ENCODE data around the gene FBXO41.

Gene FBXO41

DNA sequence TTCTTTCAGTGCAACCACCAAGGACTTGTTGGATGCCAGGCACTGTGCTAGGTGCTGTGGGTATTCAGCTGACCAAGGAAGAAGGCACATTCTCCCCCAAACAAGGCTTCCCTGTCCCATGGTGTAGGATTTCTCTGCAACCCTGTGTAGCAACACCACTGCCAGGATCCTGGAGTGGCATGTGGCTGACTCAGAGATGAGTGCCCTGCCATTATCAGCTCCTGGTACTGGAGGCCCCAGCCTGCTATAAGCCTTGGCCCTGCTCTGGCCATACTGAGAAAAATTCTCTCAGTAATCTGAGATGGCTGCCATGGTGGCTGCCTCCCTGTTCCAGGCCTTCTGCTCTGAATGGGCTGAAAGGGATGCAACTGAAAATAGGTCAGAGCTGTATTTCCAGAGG is 66.0 kb downstream of the FBXO41 start:
- TF ChIP-seq SIN3A (IDR thresholded peaks at IDR 0.05; ENCODE audit: borderline replicate concordance, insufficient read depth, low read length) (no peak), POLR2AphosphoS5 (IDR thresholded peaks at IDR 0.05; ENCODE audit: low read depth, low read length) (no peak), TAF1 (IDR thresholded peaks at IDR 0.05; ENCODE audit: borderline replicate concordance, insufficient read depth, low read length) (no peak), FOXP2 (optimal IDR thresholded peaks at IDR 0.05; ENCODE audit: borderline replicate concordance, extremely low read depth, extremely low read length, insufficient read depth) (no peak)
- TF ChIP-seq, protein P1, sequence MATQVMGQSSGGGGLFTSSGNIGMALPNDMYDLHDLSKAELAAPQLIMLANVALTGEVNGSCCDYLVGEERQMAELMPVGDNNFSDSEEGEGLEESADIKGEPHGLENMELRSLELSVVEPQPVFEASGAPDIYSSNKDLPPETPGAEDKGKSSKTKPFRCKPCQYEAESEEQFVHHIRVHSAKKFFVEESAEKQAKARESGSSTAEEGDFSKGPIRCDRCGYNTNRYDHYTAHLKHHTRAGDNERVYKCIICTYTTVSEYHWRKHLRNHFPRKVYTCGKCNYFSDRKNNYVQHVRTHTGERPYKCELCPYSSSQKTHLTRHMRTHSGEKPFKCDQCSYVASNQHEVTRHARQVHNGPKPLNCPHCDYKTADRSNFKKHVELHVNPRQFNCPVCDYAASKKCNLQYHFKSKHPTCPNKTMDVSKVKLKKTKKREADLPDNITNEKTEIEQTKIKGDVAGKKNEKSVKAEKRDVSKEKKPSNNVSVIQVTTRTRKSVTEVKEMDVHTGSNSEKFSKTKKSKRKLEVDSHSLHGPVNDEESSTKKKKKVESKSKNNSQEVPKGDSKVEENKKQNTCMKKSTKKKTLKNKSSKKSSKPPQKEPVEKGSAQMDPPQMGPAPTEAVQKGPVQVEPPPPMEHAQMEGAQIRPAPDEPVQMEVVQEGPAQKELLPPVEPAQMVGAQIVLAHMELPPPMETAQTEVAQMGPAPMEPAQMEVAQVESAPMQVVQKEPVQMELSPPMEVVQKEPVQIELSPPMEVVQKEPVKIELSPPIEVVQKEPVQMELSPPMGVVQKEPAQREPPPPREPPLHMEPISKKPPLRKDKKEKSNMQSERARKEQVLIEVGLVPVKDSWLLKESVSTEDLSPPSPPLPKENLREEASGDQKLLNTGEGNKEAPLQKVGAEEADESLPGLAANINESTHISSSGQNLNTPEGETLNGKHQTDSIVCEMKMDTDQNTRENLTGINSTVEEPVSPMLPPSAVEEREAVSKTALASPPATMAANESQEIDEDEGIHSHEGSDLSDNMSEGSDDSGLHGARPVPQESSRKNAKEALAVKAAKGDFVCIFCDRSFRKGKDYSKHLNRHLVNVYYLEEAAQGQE (IDR thresholded peaks at IDR 0.05; ENCODE audit: insufficient read depth in 1 of 2, low read depth in 2 of 2, low read length in 2 of 2) = no peak

DNA sequence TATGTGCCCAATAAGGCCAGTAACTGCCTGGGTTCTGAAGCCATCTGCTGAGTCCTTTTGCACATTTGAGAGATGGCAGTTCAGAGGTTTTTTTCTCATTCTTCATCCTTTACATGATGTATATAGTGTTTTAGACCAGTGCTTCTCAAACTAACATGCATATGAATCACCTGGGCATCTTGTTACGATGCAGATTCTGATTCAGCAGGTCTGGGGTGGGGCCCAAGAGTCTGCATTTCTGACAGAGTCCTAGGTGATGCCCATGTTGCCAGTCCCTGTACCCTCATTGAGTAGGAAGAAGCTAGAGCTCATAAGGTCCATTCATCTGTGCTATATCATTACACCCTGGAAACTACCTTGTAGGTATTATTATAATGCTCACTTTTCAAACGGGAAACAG is 66.5 kb downstream of the FBXO41 start:
- TF ChIP-seq SIN3A (IDR thresholded peaks at IDR 0.05; ENCODE audit: borderline replicate concordance, insufficient read depth, low read length) (no peak), FOXP2 (optimal IDR thresholded peaks at IDR 0.05; ENCODE audit: borderline replicate concordance, extremely low read depth, extremely low read length, insufficient read depth) (no peak), TAF1 (IDR thresholded peaks at IDR 0.05; ENCODE audit: borderline replicate concordance, insufficient read depth, low read length) (no peak), POLR2AphosphoS5 (IDR thresholded peaks at IDR 0.05; ENCODE audit: low read depth, low read length) (no peak)
- TF ChIP-seq, protein P1 (IDR thresholded peaks at IDR 0.05; ENCODE audit: insufficient read depth in 1 of 2, low read depth in 2 of 2, low read length in 2 of 2) = no peak

DNA sequence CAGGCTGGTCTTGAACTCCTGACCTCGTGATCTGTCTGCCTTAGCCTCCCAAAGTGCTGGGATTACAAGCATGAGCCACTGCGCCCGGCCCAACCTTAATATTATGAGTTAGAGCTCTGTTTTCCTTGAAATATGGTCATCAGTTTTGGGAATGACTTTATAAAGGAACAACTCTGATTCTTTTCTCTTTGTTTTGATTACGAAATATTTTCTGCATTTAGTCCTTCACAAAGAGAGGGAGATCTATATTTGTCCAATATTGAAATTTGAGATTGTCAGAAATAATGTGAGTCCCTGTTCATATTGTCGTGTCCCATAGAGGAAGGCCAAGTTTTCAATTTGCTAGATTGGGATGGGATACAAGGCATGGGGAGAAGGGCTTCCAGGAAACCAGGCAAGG is 67.1 kb downstream of the FBXO41 start:
- TF ChIP-seq FOXP2 (optimal IDR thresholded peaks at IDR 0.05; ENCODE audit: borderline replicate concordance, extremely low read depth, extremely low read length, insufficient read depth) (no peak), SIN3A (IDR thresholded peaks at IDR 0.05; ENCODE audit: borderline replicate concordance, insufficient read depth, low read length) (no peak), TAF1 (IDR thresholded peaks at IDR 0.05; ENCODE audit: borderline replicate concordance, insufficient read depth, low read length) (no peak)
- TF ChIP-seq, protein P1 (IDR thresholded peaks at IDR 0.05; ENCODE audit: insufficient read depth in 1 of 2, low read depth in 2 of 2, low read length in 2 of 2) = no peak

- no peak for TF ChIP-seq FOXP2 (optimal IDR thresholded peaks at IDR 0.05; ENCODE audit: borderline replicate concordance, extremely low read depth, extremely low read length, insufficient read depth)
These were observed 69.0 kb downstream of the FBXO41 start for GRCh38 chr2:73215254-73215653.

DNA sequence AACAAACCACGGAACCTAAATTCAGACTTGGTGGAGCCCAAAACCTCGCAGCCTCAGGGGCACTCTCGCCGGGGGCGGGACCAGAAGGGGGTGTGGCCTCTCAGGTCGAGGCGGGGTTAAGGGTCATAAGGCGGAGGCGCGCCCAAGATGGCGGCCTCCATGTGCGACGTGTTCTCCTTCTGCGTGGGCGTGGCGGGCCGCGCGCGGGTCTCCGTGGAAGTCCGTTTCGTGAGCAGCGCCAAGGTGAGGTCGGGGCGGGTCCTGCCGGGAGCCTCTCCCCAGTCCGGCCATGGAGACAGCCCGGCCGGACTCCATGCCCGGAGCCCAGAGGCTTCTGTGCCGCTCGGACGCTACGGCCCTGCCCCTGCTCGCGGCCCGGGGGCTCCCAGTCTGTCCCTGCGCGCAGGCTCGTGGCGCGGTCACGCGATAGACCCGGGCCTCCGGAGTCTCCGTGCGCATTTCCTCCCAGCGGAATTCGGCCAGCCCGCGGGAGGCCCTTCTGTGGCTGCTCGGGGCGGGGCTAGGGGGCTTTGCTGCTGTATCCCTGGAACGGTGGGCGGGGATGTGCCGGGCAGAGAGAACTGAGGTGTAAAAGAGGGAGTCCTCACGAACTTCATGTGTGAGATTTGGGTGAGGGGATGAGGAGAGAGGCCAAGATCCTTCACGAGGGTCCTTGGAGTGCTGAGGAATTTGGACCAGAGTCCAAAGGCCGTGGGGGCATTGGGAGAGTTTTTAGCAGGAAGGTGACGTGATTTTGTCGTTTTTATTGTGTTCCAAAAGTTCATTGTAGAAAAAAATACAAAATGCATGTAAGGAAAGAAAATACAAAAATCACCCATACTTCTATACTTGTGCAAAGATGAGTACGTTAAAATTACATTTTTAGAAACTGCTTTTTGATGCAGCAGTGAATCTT is 69.9 kb downstream of the FBXO41 start, which contains the start of gene SMYD5:
Gene SMYD5, plus strand, starts transcription at position 126 of the 916 bp plus-strand sequence. Its CDS starts 22 bp downstream, at position 148.
- TF ChIP-seq FOXP2 (optimal IDR thresholded peaks at IDR 0.05; ENCODE audit: borderline replicate concordance, extremely low read depth, extremely low read length, insufficient read depth) (peak; percentile 12), POLR2AphosphoS5 (IDR thresholded peaks at IDR 0.05; ENCODE audit: low read depth, low read length) (peak; percentile 84), TAF1 (IDR thresholded peaks at IDR 0.05; ENCODE audit: borderline replicate concordance, insufficient read depth, low read length) (0 out of 2 replicates have a peak, but pooled peaks have one; percentile 18), SIN3A (IDR thresholded peaks at IDR 0.05; ENCODE audit: borderline replicate concordance, insufficient read depth, low read length) (peak; percentile 98; the same call in 1 of the 2 replicates)
- TF ChIP-seq, protein P1 (IDR thresholded peaks at IDR 0.05; ENCODE audit: insufficient read depth in 1 of 2, low read depth in 2 of 2, low read length in 2 of 2) = no peak
